HL-60 (cell line): ENCODE data around the gene SLC12A5.

Experiments
- CTCF ChIP-seq: IDR thresholded peaks from one replicate; pipeline ENCODE4 v1.5.1; 2011; ENCODE audit warnings: low read length, control low read depth, inconsistent platforms; ENCODE audit not compliant: insufficient read depth
- GABPA ChIP-seq: IDR thresholded peaks from 2 replicates; pipeline ENCODE4 v1.6.1; 2012; ENCODE audit warnings: low read depth
- POLR2AphosphoS5 ChIP-seq: IDR thresholded peaks from 2 replicates; pipeline ENCODE4 v1.6.1; 2012; ENCODE audit warnings: low read depth
- REST ChIP-seq: IDR thresholded peaks from 2 replicates; pipeline ENCODE4 v1.6.1; 2012; ENCODE audit warnings: low read depth; ENCODE audit not compliant: insufficient replicate concordance

GRCh38 chr20:46073024-46073423 lies 44.0 kb downstream of the SLC12A5 start:
- no peak for TF ChIP-seq CTCF
- TF ChIP-seq REST = no peak
- no peak for TF ChIP-seq POLR2AphosphoS5
- no peak for TF ChIP-seq GABPA
